PC-3 (cell line): ENCODE results near the gene EXOC6B. TPM values are rescaled to one million over a fixed set of nuclear protein-coding genes. Genes with fewer than 3 reads are reported as not detected.
"Not testable (repeated sequence)": the region's sequence is repeated elsewhere in the genome, so short reads cannot be mapped to it uniquely, and the experiment has no call there.

ENCODE experiments used
- ATAC-seq: fragments of 200-7000 bp; cut with Tn5 transposase; 2 replicates; pipeline ENCODE4 v1.9.1; 2020; ENCODE audit warnings: mild to moderate bottlenecking, moderate library complexity
- BruUV-seq: library from RNA; stranded (reverse); fragments of 400-500 nt; replicated peaks from 2 replicates; lab custom pipeline; 2021; lab: Mats Ljungman, UMichigan
- CTCF ChIA-PET: fragments of 300-600 bp; sonication (Branson Sonifier 250); formaldehyde crosslinking; loops from one replicate; lab custom pipeline; 2022; ENCODE audit warnings: antibody characterized with exemption; lab: Charles Lee
- POLR2A ChIA-PET: fragments of 300-600 bp; sonication (Branson Sonifier 250); formaldehyde crosslinking; loops from one replicate; lab custom pipeline; 2022; ENCODE audit warnings: antibody characterized with exemption; ENCODE audit not compliant: unreplicated experiment; lab: Charles Lee
- DNase-seq: peaks from one replicate; pipeline ENCODE4 v3.0.0-alpha.2; 2015
- H2AFZ ChIP-seq: fragments of 300-600 bp; sonication (generic); 2 replicates; pipeline ENCODE4 v1.6.0; 2016; ENCODE audit warnings: antibody characterized with exemption, low read length
- H3F3A ChIP-seq: fragments of 300-600 bp; sonication (generic); one replicate; pipeline ENCODE4 v1.6.0; 2017; ENCODE audit warnings: antibody characterized with exemption, low read length, control low read depth, mild to moderate bottlenecking; ENCODE audit not compliant: unreplicated experiment
- H3K27ac ChIP-seq: fragments of 300-600 bp; sonication (generic); 2 replicates; pipeline ENCODE4 v1.5.1; 2016; ENCODE audit warnings: mild to moderate bottlenecking, low read length
- H3K27me3 ChIP-seq: fragments of 300-600 bp; sonication (generic); 2 replicates; pipeline ENCODE4 v1.6.1; 2016; ENCODE audit warnings: low read length, mixed read lengths
- H3K36me3 ChIP-seq: fragments of 300-600 bp; sonication (generic); 2 replicates; pipeline ENCODE4 v1.6.1; 2016; ENCODE audit warnings: low read depth, mixed run types, low read length, mixed read lengths
- H3K4me1 ChIP-seq: fragments of 300-600 bp; sonication (generic); 2 replicates; pipeline ENCODE4 v1.5.1; 2016; ENCODE audit warnings: low read length; ENCODE audit not compliant: insufficient read depth
- H3K4me2 ChIP-seq: fragments of 300-600 bp; sonication (generic); 2 replicates; pipeline ENCODE4 v1.6.0; 2016; ENCODE audit warnings: low read length
- H3K4me3 ChIP-seq: fragments of 300-600 bp; sonication (generic); 2 replicates; pipeline ENCODE4 v1.5.1; 2016; ENCODE audit warnings: mild to moderate bottlenecking, low read length, mixed read lengths
- H3K79me2 ChIP-seq: fragments of 300-600 bp; sonication (generic); 2 replicates; pipeline ENCODE4 v1.6.1; 2017; ENCODE audit warnings: low read length, mixed read lengths
- H3K9ac ChIP-seq: fragments of 300-600 bp; sonication (generic); 2 replicates; pipeline ENCODE4 v1.6.0; 2016; ENCODE audit warnings: mild to moderate bottlenecking, low read length
- H3K9me2 ChIP-seq: fragments of 300-600 bp; sonication (generic); replicated peaks from 2 replicates; pipeline ENCODE4 v1.6.1; 2016; ENCODE audit warnings: mixed run types, low read length, mixed read lengths
- H3K9me3 ChIP-seq: fragments of 300-600 bp; sonication (generic); 2 replicates; pipeline ENCODE4 v1.6.1; 2016; ENCODE audit warnings: low read length, mixed read lengths
- H4K20me1 ChIP-seq: fragments of 300-600 bp; sonication (generic); 2 replicates; pipeline ENCODE4 v1.6.1; 2016; ENCODE audit warnings: low read length, mixed read lengths
- CTCF ChIP-seq: fragments of 300-600 bp; sonication (generic); conservative IDR thresholded peaks from 2 replicates; pipeline ENCODE4 v1.5.1; 2017; ENCODE audit warnings: antibody characterized with exemption, low read depth, mild to moderate bottlenecking, low read length
- EZH2 ChIP-seq: fragments of 300-600 bp; sonication (generic); IDR thresholded peaks from one replicate; pipeline ENCODE4 v1.6.1; 2017; ENCODE audit warnings: antibody characterized with exemption, mild to moderate bottlenecking, low read length; ENCODE audit not compliant: unreplicated experiment
- EZH2phosphoT487 ChIP-seq: fragments of 300-600 bp; sonication (generic); IDR thresholded peaks from 2 replicates; pipeline ENCODE4 v1.6.1; 2018; ENCODE audit warnings: mild to moderate bottlenecking, antibody characterized with exemption, low read length, borderline replicate concordance
- intact Hi-C: fragments of 100-400 bp; cut with micrococcal nuclease; formaldehyde crosslinking; loops from 2 replicates; pipeline ENCODE4 v1.9.0; 2023
- total RNA-seq: library from RNA; depleted of rRNA; stranded (reverse); fragments of >200 nt; gene quantifications from 2 replicates; pipeline ENCODE4 v1.2.3, GENCODE V29; 2014

The EXOC6B gene
- total RNA-seq, 1 experiment from 2014 or later: 13.9 TPM

GRCh38 chr2:72538486-72538885 lies 287.3 kb downstream of the EXOC6B start:
- Histone ChIP-seq H3K27me3 (no peaks in the 10 kb centered on the region), H3K4me2 (no peak overlapping the region), H3K9me2 (no peaks in the 10 kb centered on the region), H3K36me3 (no peaks in the 10 kb centered on the region), H3K4me3 (no peak overlapping the region), H3K9me3 (no peaks in the 10 kb centered on the region), H3K79me2 (no peaks in the 10 kb centered on the region), H2AFZ (no peak overlapping the region), H4K20me1 (no peaks in the 10 kb centered on the region), H3F3A (no peaks in the 10 kb centered on the region), H3K27ac (no peak overlapping the region), H3K9ac (no peak overlapping the region), H3K4me1 (peaks cover 7% of the 10 kb centered on the region)
- ATAC-seq: peak; percentile 81
- DNase-seq: no peak
- BruUV-seq: no TSS peak
- POLR2A ChIA-PET: no interaction called here
- intact Hi-C loops: no loop called here
- TF ChIP-seq EZH2phosphoT487: no peak
- no peak for TF ChIP-seq EZH2
- CTCF ChIA-PET: no interaction called here

DNA sequence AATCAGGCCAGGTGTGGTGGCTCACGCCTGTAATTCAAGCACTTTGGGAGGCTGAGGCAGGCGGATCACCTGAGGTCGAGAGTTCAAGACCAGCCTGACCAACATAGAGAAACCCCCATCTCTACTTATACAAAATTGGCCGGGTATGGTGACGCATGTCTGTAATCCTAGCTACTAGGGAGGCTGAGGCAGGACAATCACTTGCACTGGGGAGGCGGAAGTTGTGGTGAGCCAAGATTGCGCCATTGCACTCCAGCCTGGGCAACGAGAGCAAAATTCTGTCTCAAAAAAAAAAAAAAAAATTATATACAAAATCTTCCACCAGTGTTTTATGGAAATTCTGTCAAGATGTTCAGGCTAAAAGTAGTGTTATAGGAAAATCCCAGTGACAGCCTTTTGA lies 290.2 kb downstream of the EXOC6B start:
- ATAC-seq, H3K36me3 ChIP-seq, H3F3A ChIP-seq, H3K27ac ChIP-seq, CTCF ChIA-PET, H3K4me3 ChIP-seq, H3K9me3 ChIP-seq, BruUV-seq, H3K9ac ChIP-seq, intact Hi-C loops, H3K4me1 ChIP-seq, POLR2A ChIA-PET, H2AFZ ChIP-seq, H3K27me3 ChIP-seq, H3K4me2 ChIP-seq, DNase-seq, H3K79me2 ChIP-seq, H4K20me1 ChIP-seq, H3K9me2 ChIP-seq: not testable (repeated sequence)

DNA sequence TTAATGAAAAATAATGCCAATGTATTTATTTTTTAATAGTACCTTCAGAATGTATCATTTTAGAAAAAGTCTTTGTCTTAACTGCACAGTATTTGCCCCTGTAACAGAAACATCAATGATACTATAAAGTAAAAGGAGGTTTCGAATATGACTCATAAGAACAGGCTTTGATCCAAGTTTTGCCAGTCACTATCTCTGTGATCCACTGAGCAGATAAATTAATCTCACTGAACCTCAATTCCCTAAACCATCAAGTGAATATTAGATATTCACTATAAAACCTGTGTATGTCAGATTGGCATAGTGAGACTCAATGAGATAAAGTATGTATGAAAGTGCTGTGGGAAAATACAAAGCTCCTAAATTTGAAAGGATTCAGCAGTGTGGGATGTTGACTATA lies 292.1 kb downstream of the EXOC6B start:
- CTCF ChIA-PET: no interaction called here
- no peaks in the 10 kb centered on the region for H3K9me3 ChIP-seq
- H4K20me1 ChIP-seq: no peaks in the 10 kb centered on the region
- POLR2A ChIA-PET: no interaction called here
- no peak overlapping the region for H3K27ac ChIP-seq
- BruUV-seq: no TSS peak
- no peak overlapping the region for H3K4me3 ChIP-seq
- TF ChIP-seq EZH2phosphoT487 (no peak), EZH2 (no peak), CTCF (no peak)
- no peaks in the 10 kb centered on the region for H3K79me2 ChIP-seq
- ATAC-seq (peak; percentile 65; the same call in 1 of the 2 replicates), DNase-seq (peak; percentile 73)
- H3K27me3 ChIP-seq: no peaks in the 10 kb centered on the region
- peaks cover 9% of the 10 kb centered on the region for H3K4me1 ChIP-seq
- H3K9me2 ChIP-seq: no peaks in the 10 kb centered on the region
- H3K4me2 ChIP-seq: no peak overlapping the region
- intact Hi-C loops: no loop called here
- no peak overlapping the region for H3K9ac ChIP-seq
- H3F3A ChIP-seq: no peaks in the 10 kb centered on the region
- H3K36me3 ChIP-seq: no peaks in the 10 kb centered on the region
- H2AFZ ChIP-seq: no peak overlapping the region

- intact Hi-C loops: loop anchor here (5.0 kb wide), 1 partner anchor 35 kb away; no protein-coding TSS in a partner anchor
- Histone ChIP-seq H3K9me3 (no peaks in the 10 kb centered on the region), H3K27ac (no peak overlapping the region), H3K4me1 (no peaks in the 10 kb centered on the region), H2AFZ (no peak overlapping the region), H3K9ac (no peak overlapping the region), H4K20me1 (no peaks in the 10 kb centered on the region), H3K4me3 (no peak overlapping the region), H3K79me2 (no peaks in the 10 kb centered on the region), H3F3A (no peaks in the 10 kb centered on the region), H3K27me3 (no peaks in the 10 kb centered on the region), H3K9me2 (no peaks in the 10 kb centered on the region), H3K36me3 (no peaks in the 10 kb centered on the region), H3K4me2 (no peak overlapping the region)
- TF ChIP-seq EZH2 (no peak), EZH2phosphoT487 (no peak), CTCF (no peak)
- ChIA-PET POLR2A (no interaction called here), CTCF (no interaction called here)
- ATAC-seq (no peak), DNase-seq (no peak)
- no TSS peak for BruUV-seq
These were observed 298.4 kb downstream of the EXOC6B start for GRCh38 chr2:72527424-72527823.
